Heart left ventricle (tissue), 16 donors: ENCODE measurements around the gene OR6Q1. TPM values are rescaled to one million over a fixed set of nuclear protein-coding genes. Genes with fewer than 3 reads are reported as not detected.

Source experiments
- ATAC-seq, 4 donors: fragments of 200-7000 bp; cut with Tn5 transposase; one replicate each; pipeline ENCODE4 v1.9.1; 2020 to 2022; ENCODE audit warnings: moderate library complexity in 4 of 4, mild to moderate bottlenecking in 3 of 4, moderate number of reproducible peaks in 1 of 4
- DNase-seq, 5 donors: peaks; one replicate each; pipeline ENCODE4 v3.0.0-alpha.2; 2020
- H3K27ac ChIP-seq, 12 donors: fragments of 200-600 bp; sonication (generic) in 4 of 12; one replicate each; pipeline versions ENCODE4 v1.5.0 to v1.8.0; 2016 to 2022; ENCODE audit warnings: mild to moderate bottlenecking in 2 of 12
- H3K27me3 ChIP-seq, 9 donors: fragments of 200-600 bp; sonication (generic) in 2 of 9; one replicate each; pipeline versions ENCODE4 v1.5.1 to v1.8.0; 2016 to 2022; ENCODE audit warnings: mild to moderate bottlenecking in 3 of 9
- H3K36me3 ChIP-seq, 9 donors: fragments of 200-600 bp; sonication (generic) in 2 of 9; one replicate each; pipeline versions ENCODE4 v1.5.0 to v1.8.0; 2018 to 2022; ENCODE audit warnings: mild to moderate bottlenecking in 2 of 9
- H3K4me1 ChIP-seq, 12 donors: fragments of 200-600 bp; sonication (generic) in 4 of 12; one replicate each; pipeline versions ENCODE4 v1.5.0 to v1.8.0; 2016 to 2022; ENCODE audit warnings: mild to moderate bottlenecking in 3 of 12
- H3K4me3 ChIP-seq, 12 donors: fragments of 200-600 bp; sonication (generic) in 4 of 12; one replicate each; pipeline versions ENCODE4 v1.5.0 to v1.8.0; 2017 to 2022; ENCODE audit warnings: mild to moderate bottlenecking in 9 of 12, moderate library complexity in 4 of 12
- H3K9me3 ChIP-seq, 12 donors: fragments of 200-600 bp; sonication (generic) in 4 of 12; one replicate each; pipeline versions ENCODE4 v1.5.0 to v1.8.0; 2016 to 2022; ENCODE audit warnings: mild to moderate bottlenecking in 1 of 12
- POLR2A ChIP-seq, 2 donors: fragments of 450-650 bp; IDR thresholded peaks; one replicate each; pipeline ENCODE4 v1.6.1; 2017; ENCODE audit warnings: antibody characterized with exemption in 2 of 2, mild to moderate bottlenecking in 2 of 2, moderate library complexity in 2 of 2
- WGBS, 4 donors: extraction: QIAGEN DNeasy Blood & Tissue Kit in 2 of 4; methylation state at CpG; one replicate each; pipeline versions ENCODE4 v1.1.5 to v1.1.7; 2013 to 2018; 5-methylcytosine and 5-hydroxymethylcytosine counted together
- intact Hi-C, 10 donors: fragments of 100-400 bp; cut with DNase I; formaldehyde crosslinking; loops; one replicate each; pipeline versions ENCODE4 v1.11.1 to v1.14.2; 2022
- polyA plus RNA-seq, 2 donors: library from polyadenylated mRNA; stranded (reverse); fragments of 200-250 nt; gene quantifications; one replicate each; pipeline ENCODE4 v1.2.3, GENCODE V29; 2013
- total RNA-seq, 9 donors: library from RNA; depleted of rRNA in 2 of 9; stranded (reverse); fragments of >200 nt in 2 of 9; fragmentation: NEBNext Ultra II Directional in 3 of 9; extraction: Animal tissue kit (Norgen Biotek cat#: 25700) in 3 of 9; gene quantifications; one replicate each; pipeline versions ENCODE4 v1.1.0 to v1.2.4, GENCODE V29; 2016 to 2023
- TF ChIP-seq, protein P1 (sequence below), 12 donors: fragments of 200-600 bp; sonication (generic) in 4 of 12; IDR thresholded peaks; one replicate each; pipeline versions ENCODE4 v1.5.0 to v1.8.0; 2018 to 2022; ENCODE audit warnings: antibody characterized with exemption in 12 of 12, mild to moderate bottlenecking in 5 of 12
- donor health status: ischemic (EF 13 %, LVEDD 7.1; RV severe dilation, severe dysfunction).
- donor health status: healthy with polysubstance abuse.
- donor health status: DM: no; HTN: yes; CAD: no.
- donor health status: DM: no; HTN: no; CAD: no.
- donor health status: ischemic (EF 25% LVEDD 6.9; RV normal size, moderate dysfunction).
- donor health status: ischemic (EF 25% LVEDD 5.7; RV mildly dilated, moderate dysfunction).
- donor health status: healthy.
- donor health status: DM: yes; HTN: yes; CAD: no.
- donor health status: ischemic (EF 35%, LVEDD 5.7; RV mildly dilated, moderate dysfunction).
- donor health status: nonischemic (EF 11% LVEDD 7.7; RV severe dilation, severe dysfunction).
- donor health status: DM: yes; HTN: yes; CAD: no.
- donor health status: PGD.
- donor health status: ischemic (EF 29% LVEDD 5.4; RV normal size, mild dysfunction).
- donor health status: nonischemic (EF 23%, LVEDD 6.1; RV moderate dilation, normal function).

Gene OR6Q1
- total and polyA plus RNA-seq, 11 donors, result not detected

DNA sequence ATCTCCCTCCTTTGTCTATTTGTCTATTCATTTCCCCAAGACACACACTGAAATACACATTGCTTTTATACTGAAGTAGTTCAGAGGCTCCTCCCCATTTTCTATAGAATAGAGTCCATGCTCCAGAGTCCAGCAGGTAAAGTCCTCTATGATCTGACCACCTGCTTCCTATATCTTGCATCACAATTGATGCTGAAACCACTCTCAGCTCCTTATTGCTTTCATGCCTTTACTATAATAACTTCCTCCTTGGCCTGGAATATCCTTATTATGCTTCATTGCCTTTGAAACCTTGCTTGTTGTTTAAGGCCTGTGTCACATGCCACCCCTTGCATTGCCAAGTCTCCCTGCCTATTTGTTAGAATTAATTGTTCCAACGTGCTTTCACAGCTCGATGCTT, 12.6 kb downstream of the OR6Q1 start:
- Histone ChIP-seq H3K4me3 (no peak overlapping the region), H3K36me3 (no peaks in the 10 kb centered on the region), H3K27ac (no peak overlapping the region), H3K27me3 (no peaks in the 10 kb centered on the region), H3K9me3 (peaks cover 0 to 4% (median 0%) of the 10 kb centered on the region in 12 donors), H3K4me1 (no peaks in the 10 kb centered on the region)
- no peak for ATAC-seq
- intact Hi-C loops, result no loop called here
- DNase-seq, result no peak
- 76 to 86% (median 77%) methylated on average over 2 of the region's 2 CpGs for WGBS, 4 donors
- TF ChIP-seq POLR2A (IDR thresholded peaks at IDR 0.05), result no peak
- TF ChIP-seq, protein P1, sequence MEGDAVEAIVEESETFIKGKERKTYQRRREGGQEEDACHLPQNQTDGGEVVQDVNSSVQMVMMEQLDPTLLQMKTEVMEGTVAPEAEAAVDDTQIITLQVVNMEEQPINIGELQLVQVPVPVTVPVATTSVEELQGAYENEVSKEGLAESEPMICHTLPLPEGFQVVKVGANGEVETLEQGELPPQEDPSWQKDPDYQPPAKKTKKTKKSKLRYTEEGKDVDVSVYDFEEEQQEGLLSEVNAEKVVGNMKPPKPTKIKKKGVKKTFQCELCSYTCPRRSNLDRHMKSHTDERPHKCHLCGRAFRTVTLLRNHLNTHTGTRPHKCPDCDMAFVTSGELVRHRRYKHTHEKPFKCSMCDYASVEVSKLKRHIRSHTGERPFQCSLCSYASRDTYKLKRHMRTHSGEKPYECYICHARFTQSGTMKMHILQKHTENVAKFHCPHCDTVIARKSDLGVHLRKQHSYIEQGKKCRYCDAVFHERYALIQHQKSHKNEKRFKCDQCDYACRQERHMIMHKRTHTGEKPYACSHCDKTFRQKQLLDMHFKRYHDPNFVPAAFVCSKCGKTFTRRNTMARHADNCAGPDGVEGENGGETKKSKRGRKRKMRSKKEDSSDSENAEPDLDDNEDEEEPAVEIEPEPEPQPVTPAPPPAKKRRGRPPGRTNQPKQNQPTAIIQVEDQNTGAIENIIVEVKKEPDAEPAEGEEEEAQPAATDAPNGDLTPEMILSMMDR (IDR thresholded peaks at IDR 0.05), result no peak

DNA sequence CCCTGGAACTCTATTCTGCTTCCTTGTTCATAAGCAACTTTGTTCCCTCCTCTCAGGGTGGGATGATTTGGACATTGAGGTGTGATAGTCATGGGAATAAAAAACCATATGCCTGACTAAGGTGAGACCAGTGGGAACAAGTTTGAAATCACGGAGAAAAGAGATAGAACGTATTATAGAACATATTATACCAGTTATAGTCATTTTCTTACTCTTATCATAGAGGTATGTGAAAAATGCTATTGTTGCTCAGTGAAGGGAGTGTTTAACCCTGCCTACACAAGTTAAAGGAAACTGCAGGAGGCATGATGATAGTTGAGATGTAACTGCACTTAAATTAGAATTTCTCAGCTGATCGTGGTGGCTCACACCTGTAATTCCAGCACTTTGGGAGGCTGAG, 15.5 kb downstream of the OR6Q1 start:
- intact Hi-C loops, result no loop called here
- no peak overlapping the region for H3K4me3 ChIP-seq
- H3K4me1 ChIP-seq, result no peaks in the 10 kb centered on the region
- H3K36me3 ChIP-seq, result no peaks in the 10 kb centered on the region
- peaks cover 0 to 4% (median 0%) of the 10 kb centered on the region in 12 donors for H3K9me3 ChIP-seq
- H3K27me3 ChIP-seq, result no peaks in the 10 kb centered on the region
- DNase-seq (no peak), ATAC-seq (no peak)
- TF ChIP-seq, protein P1 (IDR thresholded peaks at IDR 0.05), result no peak
- no peak for TF ChIP-seq POLR2A (IDR thresholded peaks at IDR 0.05)
- WGBS, 4 donors, result 57 to 78% (median 66%) methylated on average over 3 of the region's 3 CpGs
- H3K27ac ChIP-seq, result no peak overlapping the region

DNA sequence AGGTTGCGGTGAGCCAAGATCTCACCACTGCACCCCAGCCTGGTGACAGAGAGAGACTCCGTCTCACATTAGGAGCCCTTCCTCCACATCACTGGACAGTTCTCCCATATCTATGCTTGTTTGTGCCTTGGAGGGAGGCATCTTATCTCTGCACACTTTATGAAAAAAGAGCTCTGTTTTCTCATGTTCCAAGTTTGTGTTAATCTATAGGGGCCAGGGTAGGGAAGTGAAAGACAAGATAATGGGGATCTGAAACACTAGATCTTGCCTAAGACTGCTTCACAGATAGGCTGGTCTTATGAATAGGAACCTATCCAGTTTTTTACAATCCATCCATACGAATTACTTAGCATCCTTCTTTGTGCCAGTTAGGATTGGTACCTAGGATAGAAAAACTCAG, 17.1 kb downstream of the OR6Q1 start:
- Histone ChIP-seq H3K4me1 (no peaks in the 10 kb centered on the region), H3K27me3 (no peaks in the 10 kb centered on the region), H3K9me3 (no peaks in the 10 kb centered on the region), H3K27ac (no peak overlapping the region), H3K4me3 (no peak overlapping the region), H3K36me3 (no peaks in the 10 kb centered on the region)
- intact Hi-C loops, result no loop called here
- DNase-seq (no peak), ATAC-seq (no peak)
- WGBS, 4 donors, result 80 to 91% (median 88%) methylated on average over 3 of the region's 3 CpGs
- TF ChIP-seq POLR2A (IDR thresholded peaks at IDR 0.05), result no peak
- TF ChIP-seq, protein P1 (IDR thresholded peaks at IDR 0.05), result no peak

DNA sequence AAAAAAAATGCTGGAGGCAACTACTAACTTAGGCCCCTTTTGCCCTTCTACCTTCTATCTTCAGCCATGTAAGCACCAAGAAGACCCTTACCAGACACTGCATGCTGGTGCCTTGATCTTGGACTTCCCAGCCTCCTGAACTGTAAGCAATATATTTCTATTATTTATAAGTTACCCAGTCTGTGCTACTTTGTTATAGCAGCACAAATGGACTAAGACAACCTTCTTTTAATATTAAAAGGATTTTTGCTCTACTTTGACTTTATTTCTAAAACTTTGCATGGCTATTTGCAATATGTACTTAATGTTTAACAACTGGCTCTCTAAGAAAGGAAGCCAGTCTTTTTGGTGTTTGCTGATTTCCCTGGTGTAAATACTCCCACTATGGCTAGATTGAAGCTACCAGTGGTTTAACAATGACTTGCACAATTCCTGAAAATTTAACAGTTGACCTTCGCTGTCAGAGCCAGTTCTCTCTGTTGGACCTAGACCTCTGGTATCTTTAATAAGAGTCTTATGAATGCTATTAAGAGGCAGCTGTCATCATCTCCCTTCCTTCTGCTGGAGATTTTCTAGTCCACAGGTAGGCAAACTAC, 25.2 kb downstream of the OR6Q1 start:
- TF ChIP-seq POLR2A (IDR thresholded peaks at IDR 0.05), result no peak
- TF ChIP-seq, protein P1 (IDR thresholded peaks at IDR 0.05), result no peak
- Histone ChIP-seq H3K4me1 (peaks cover 0 to 25% (median 10%) of the 10 kb centered on the region in 12 donors), H3K36me3 (no peaks in the 10 kb centered on the region), H3K9me3 (peaks cover 0 to 4% (median 0%) of the 10 kb centered on the region in 12 donors), H3K27me3 (no peaks in the 10 kb centered on the region), H3K4me3 (no peak overlapping the region), H3K27ac (no peak overlapping the region)
- intact Hi-C loops, result no loop called here
- WGBS, 4 donors, result 90 to 95% (median 91%) methylated on average over 1 of the region's 1 CpG
- no peak for DNase-seq
- ATAC-seq, result no peak
